Peyer's patch (tissue), 4 donors: ENCODE measurements around the gene CHD1L.

Source experiments
- POLR2A ChIP-seq, 2 donors: fragments of 450-650 bp; IDR thresholded peaks; one replicate each; pipeline ENCODE4 v1.5.1; 2017; ENCODE audit warnings: antibody characterized with exemption in 2 of 2, mild to moderate bottlenecking in 2 of 2, moderate library complexity in 2 of 2
- TF ChIP-seq, protein P1 (sequence below), 6 experiments: fragments of 450-650 bp in 4 of 6; fragments of 200-600 bp in 2 of 6; sonication (generic) in 1 of 6; IDR thresholded peaks; one replicate each; pipeline ENCODE4 v1.5.1; 2017 to 2019; ENCODE audit warnings: antibody characterized with exemption in 6 of 6, mild to moderate bottlenecking in 3 of 6, moderate library complexity in 1 of 6

DNA sequence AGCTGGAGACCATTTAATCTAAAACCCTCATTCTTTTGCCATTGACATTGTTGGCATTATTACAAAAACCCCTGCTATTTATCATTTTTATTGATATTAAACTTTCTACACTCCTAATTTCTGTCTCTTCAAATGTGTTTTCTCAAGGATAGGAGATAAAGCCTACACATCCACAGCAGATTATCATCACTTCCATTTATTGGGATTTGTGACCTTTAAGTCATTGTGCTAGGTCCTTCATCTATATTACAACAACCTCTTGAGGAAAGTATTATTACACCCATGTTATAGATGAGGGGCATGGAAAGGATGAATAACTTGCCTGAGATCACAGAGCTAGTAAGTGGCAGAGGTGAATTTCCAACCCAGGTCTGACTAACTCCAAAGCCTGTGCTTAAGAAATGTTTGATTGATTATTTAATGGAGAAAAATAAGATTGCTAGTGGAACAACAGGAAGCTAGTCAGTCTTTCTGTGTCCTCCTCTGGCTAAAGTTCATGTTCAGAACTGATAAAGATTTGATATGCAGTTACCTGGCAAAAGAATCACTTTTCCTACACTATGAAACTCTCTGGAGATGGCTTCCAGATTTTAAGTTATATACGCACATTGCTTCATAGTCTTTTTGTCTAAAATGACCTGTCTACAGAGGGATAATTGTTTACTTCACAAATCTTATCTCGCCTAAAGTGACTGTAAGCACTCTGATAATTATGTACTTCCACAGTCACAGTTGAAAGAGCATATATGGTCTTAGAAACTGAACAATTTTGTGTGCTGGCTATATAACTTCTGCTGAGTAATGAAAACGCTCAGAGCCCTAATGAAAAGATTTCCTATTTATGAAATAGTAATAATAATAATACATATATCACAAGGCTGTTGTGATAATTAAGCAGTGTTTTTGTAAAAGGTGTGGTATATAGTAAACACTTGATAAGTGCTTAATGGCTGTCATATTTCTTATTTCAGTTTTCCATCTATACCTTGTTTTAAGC, 32.4 kb upstream of the CHD1L start:
- TF ChIP-seq POLR2A (IDR thresholded peaks at IDR 0.05): no peak
- TF ChIP-seq, protein P1, sequence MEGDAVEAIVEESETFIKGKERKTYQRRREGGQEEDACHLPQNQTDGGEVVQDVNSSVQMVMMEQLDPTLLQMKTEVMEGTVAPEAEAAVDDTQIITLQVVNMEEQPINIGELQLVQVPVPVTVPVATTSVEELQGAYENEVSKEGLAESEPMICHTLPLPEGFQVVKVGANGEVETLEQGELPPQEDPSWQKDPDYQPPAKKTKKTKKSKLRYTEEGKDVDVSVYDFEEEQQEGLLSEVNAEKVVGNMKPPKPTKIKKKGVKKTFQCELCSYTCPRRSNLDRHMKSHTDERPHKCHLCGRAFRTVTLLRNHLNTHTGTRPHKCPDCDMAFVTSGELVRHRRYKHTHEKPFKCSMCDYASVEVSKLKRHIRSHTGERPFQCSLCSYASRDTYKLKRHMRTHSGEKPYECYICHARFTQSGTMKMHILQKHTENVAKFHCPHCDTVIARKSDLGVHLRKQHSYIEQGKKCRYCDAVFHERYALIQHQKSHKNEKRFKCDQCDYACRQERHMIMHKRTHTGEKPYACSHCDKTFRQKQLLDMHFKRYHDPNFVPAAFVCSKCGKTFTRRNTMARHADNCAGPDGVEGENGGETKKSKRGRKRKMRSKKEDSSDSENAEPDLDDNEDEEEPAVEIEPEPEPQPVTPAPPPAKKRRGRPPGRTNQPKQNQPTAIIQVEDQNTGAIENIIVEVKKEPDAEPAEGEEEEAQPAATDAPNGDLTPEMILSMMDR (IDR thresholded peaks at IDR 0.05): no peak
